Measurements from ENCODE around the gene ABCG2. TPM values are rescaled to one million over a fixed set of nuclear protein-coding genes. Genes with fewer than 3 reads are reported as not detected.
"Not testable (repeated sequence)": the region's sequence is repeated elsewhere in the genome, so short reads cannot be mapped to it uniquely, and the experiment has no call there.

ABCG2 gene
- total RNA-seq, 1 donor from 2014 or later: under 0.01 TPM

DNA sequence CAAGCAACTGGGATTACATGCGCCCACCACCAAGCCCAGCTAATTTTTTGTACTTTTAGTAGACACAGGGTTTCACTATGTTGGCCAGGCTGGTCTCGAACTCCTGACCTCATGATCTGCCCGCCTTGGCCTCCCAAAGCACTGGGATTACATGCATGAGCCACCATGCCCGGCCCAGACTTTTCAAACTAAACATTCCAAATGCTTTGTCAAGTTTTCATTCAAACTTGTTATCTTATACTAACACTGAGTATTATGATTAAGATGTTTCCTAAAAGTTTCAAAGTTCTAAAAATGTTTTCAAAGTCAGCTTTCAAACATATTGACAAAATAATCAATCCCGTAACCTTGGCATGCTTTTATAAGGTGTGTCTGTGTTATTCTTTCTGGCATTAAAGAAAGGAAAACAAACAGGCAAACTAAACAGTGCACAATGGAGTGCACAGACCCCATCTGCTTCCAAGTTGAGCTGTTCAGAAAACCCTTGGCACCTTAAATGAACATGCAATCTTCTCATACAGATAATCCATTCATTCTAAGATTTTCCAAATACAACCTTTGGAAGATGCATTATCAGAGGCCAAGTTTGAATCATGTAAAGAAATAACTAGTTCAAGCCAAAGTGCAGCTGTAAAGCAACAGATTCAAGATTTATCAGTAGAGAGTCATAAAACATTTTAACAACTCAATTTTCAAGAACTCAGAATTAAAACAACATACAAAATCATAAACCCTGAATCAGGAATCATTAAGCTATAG, 49.1 kb downstream of the ABCG2 start:
- FAIRE-seq: no peak
- TF ChIP-seq, protein P1, sequence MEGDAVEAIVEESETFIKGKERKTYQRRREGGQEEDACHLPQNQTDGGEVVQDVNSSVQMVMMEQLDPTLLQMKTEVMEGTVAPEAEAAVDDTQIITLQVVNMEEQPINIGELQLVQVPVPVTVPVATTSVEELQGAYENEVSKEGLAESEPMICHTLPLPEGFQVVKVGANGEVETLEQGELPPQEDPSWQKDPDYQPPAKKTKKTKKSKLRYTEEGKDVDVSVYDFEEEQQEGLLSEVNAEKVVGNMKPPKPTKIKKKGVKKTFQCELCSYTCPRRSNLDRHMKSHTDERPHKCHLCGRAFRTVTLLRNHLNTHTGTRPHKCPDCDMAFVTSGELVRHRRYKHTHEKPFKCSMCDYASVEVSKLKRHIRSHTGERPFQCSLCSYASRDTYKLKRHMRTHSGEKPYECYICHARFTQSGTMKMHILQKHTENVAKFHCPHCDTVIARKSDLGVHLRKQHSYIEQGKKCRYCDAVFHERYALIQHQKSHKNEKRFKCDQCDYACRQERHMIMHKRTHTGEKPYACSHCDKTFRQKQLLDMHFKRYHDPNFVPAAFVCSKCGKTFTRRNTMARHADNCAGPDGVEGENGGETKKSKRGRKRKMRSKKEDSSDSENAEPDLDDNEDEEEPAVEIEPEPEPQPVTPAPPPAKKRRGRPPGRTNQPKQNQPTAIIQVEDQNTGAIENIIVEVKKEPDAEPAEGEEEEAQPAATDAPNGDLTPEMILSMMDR (IDR thresholded peaks at IDR 0.05; ENCODE audit: insufficient read depth, low read length, severe bottlenecking): no peak
- no peak for DNase-seq (ENCODE audit: low read depth)
- Histone ChIP-seq H3K36me3 (ENCODE audit: control insufficient read depth, insufficient read depth, low read length) (no peaks in the 10 kb centered on the region), H3K27me3 (ENCODE audit: control insufficient read depth, insufficient read depth, low read length) (no peaks in the 10 kb centered on the region), H3K4me3 (ENCODE audit: low read depth, low read length) (no peak overlapping the region)

DNA sequence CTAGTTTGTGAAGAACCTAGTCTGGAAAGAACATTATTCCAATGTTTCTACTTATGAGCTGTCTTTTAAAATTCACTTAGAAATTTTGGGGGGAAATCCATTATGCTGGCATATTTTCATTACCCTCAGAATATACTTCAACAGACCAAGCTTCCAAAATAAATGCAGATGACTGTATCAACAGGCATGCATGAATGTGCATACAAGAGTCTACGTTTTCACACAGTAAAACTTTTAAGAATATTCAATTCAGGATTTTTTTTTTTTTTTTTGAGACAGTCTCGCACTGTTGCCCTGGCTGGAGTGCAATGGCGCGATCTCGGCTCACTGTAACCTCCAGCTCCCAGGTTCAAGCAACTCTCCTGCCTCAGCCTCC, 49.7 kb downstream of the ABCG2 start:
- Histone ChIP-seq H3K27me3 (ENCODE audit: control insufficient read depth, insufficient read depth, low read length) (no peaks in the 10 kb centered on the region), H3K36me3 (ENCODE audit: control insufficient read depth, insufficient read depth, low read length) (no peaks in the 10 kb centered on the region)
- DNase-seq (ENCODE audit: low read depth): no peak

DNA sequence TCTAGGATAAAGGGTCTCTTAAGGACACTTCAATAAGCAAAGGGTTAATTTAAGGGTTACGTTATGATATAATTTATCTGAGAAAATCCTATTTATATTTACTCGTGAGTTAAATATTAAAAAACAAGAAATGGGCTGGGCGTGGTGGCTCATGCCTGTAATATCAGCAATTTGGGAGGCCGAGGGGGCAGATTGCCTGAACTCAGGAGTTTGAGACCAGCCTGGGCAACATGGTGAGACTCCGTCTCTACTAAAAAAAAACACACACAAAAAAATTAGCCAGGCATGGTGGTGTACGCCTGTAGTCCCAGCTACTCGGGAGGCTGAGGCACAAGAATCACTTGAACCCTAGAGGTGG, 50.4 kb downstream of the ABCG2 start:
- H3K36me3 ChIP-seq (ENCODE audit: control insufficient read depth, insufficient read depth, low read length); DNase-seq (ENCODE audit: low read depth); FAIRE-seq: not testable (repeated sequence)

More for the DNA sequence above, 49.7 kb downstream of the ABCG2 start:
- FAIRE-seq: no peak
- no peak overlapping the region for H3K4me3 ChIP-seq (ENCODE audit: low read depth, low read length)
- TF ChIP-seq, protein P1 (IDR thresholded peaks at IDR 0.05; ENCODE audit: insufficient read depth, low read length, severe bottlenecking): no peak

DNA sequence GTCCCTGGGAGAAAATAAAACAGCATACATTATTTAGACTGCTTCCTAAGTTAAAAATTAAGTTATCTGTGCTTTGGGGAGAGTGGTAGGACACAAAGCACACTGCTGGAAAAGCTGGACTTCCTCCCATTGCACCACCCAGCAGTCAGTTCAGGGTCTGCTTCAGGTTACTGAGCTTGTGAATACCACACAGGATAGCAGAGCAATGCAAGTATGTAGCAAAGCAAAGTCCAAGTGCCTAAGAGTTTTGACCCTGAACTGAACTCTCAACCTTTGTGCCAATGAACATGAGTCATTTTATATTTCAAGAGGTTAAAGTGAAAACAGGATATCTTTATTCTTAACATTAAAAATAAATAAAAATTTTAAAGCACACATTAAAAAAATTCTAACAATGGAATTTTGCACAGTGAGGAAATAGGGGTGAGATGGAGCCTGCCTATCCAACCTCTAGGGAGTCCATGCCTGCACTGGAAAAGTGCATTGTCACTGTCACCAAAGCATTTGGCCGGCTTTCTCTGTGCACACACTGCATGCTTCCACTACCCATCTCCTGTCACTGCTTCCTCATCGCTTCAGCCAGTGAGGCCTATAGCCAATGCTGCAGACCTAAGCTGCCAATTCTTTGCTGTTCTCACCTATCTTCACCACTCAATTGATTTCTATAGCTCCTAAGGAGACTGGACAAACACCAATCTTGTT, 50.9 kb downstream of the ABCG2 start:
- TF ChIP-seq, protein P1 (IDR thresholded peaks at IDR 0.05; ENCODE audit: insufficient read depth, low read length, severe bottlenecking): no peak
- FAIRE-seq: no peak
- Histone ChIP-seq H3K4me3 (ENCODE audit: low read depth, low read length) (no peak overlapping the region), H3K27me3 (ENCODE audit: control insufficient read depth, insufficient read depth, low read length) (no peaks in the 10 kb centered on the region), H3K36me3 (ENCODE audit: control insufficient read depth, insufficient read depth, low read length) (no peaks in the 10 kb centered on the region)
- peak; percentile 20 for DNase-seq (ENCODE audit: low read depth)

More for the DNA sequence above, 50.4 kb downstream of the ABCG2 start:
- H3K4me3 ChIP-seq (ENCODE audit: low read depth, low read length); H3K27me3 ChIP-seq (ENCODE audit: control insufficient read depth, insufficient read depth, low read length): not testable (repeated sequence)

DNA sequence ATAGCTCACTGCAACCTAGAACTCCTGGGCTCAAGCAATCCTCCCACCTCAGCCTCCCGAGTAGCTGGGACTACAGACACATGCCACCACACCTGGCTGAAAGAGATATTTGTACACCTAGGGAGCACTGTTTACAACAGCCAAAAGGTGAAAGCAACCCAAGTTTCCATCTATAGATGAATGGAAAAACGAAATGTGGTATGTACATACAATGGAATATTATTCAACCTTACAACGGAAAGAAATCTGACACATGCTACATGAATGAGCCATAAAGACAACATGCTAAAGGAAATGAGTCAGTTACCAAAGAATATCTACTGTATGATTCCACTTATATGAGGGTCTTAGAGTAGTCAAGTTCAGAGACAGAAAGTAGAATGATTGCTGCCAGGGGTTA, 52.2 kb downstream of the ABCG2 start:
- DNase-seq (ENCODE audit: low read depth): peak; percentile 92
- H3K27me3 ChIP-seq (ENCODE audit: control insufficient read depth, insufficient read depth, low read length): no peaks in the 10 kb centered on the region
- TF ChIP-seq, protein P1 (IDR thresholded peaks at IDR 0.05; ENCODE audit: insufficient read depth, low read length, severe bottlenecking): no peak
- FAIRE-seq: no peak
- H3K4me3 ChIP-seq (ENCODE audit: low read depth, low read length): no peak overlapping the region
- H3K36me3 ChIP-seq (ENCODE audit: control insufficient read depth, insufficient read depth, low read length): no peaks in the 10 kb centered on the region

DNA sequence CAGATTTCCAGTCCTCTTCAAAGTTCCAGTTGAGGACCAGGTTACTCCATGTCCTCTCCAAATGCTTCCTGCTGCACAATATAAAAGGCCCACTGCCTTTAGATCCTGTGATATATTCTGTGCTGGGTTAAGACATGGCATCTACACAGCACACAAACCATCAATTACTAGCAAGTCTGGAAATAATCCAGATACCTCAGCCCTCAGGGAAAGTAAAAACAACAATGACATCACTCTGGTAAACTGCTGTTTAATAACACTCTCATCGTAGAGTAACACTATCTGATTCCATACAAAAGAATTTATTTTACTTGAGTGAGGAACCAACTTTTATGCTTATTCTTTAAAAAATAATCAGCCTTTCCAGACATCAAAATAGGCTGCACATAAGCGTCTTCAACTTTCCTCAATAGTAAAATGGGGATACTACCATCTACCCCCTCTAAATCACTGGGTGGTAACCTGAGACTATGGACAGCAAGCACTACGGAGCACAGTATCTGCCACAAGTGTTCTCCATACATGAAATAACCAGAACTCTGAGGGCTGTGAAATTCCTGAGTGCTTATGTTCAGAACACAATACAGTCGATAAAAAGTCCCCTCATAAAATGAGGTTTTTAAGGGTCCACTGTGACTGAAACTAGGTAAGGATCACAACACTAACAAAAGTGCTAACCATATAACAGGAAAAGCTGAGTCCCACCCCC, 53.4 kb downstream of the ABCG2 start:
- FAIRE-seq (no peak), DNase-seq (ENCODE audit: low read depth) (peak; percentile 92)
- TF ChIP-seq, protein P1 (IDR thresholded peaks at IDR 0.05; ENCODE audit: insufficient read depth, low read length, severe bottlenecking): no peak
- no peaks in the 10 kb centered on the region for H3K27me3 ChIP-seq (ENCODE audit: control insufficient read depth, insufficient read depth, low read length)
- no peaks in the 10 kb centered on the region for H3K36me3 ChIP-seq (ENCODE audit: control insufficient read depth, insufficient read depth, low read length)
- H3K4me3 ChIP-seq (ENCODE audit: low read depth, low read length): no peak overlapping the region

Data from bronchial epithelial cell (primary cell).